K562 (cell line): ENCODE results near the gene RNF141. TPM values are rescaled to one million over a fixed set of nuclear protein-coding genes. Genes with fewer than 3 reads are reported as not detected.

Experiments used
- ATAC-seq: fragments of 200-7000 bp; cut with Tn5 transposase; 3 replicates; pipeline ENCODE4 v1.9.1; 2020; ENCODE audit warnings: moderate library complexity
- BruUV-seq: library from RNA; stranded (reverse); fragments of 400-500 nt; replicated peaks from 2 replicates; lab custom pipeline; 2021; lab: Mats Ljungman, UMichigan
- CTCF ChIA-PET: fragments of 300-600 bp; formaldehyde crosslinking; extraction: SDS; loops from one replicate; lab custom pipeline; 2021; ENCODE audit warnings: low intra/inter-chr PET ratio; lab: Yijun Ruan, JAX
- POLR2A ChIA-PET: fragments of 300-600, 350-650 bp; sonication (Branson Sonifier 250); formaldehyde crosslinking; extraction: SDS; loops from one replicate; lab custom pipeline; 2021; ENCODE audit warnings: antibody characterized with exemption, inconsistent platforms; lab: Yijun Ruan, JAX
- DNase-seq, 4 experiments: peaks; one replicate each; pipeline versions ENCODE4 v3.0.0 to v3.0.0-alpha.2; 2011 to 2018; ENCODE audit warnings: low spot score in 3 of 4, mixed read lengths in 3 of 4; ENCODE audit errors: extremely low read depth in 1 of 4
- FAIRE-seq: peaks from 2 replicates; lab custom pipeline; 2011; peaks lifted over from hg19 to GRCh38; lab: Jason Lieb, UNC
- H2AFZ ChIP-seq: 2 replicates; pipeline ENCODE4 v1.6.0; 2011; ENCODE audit warnings: low read depth, low read length, control low read depth, inconsistent platforms
- H3K27ac ChIP-seq: fragments of 200-600 bp; 3 replicates; pipeline ENCODE4 v1.8.0; 2011; ENCODE audit warnings: low read depth, mild to moderate bottlenecking, control low read depth, inconsistent platforms, low read length, moderate library complexity, mixed read lengths; ENCODE audit errors: extremely low read depth
- H3K27me3 ChIP-seq, 2 experiments: fragments of 300-600 bp in 1 of 2; 2 replicates in 1 of 2; 3 replicates in 1 of 2; pipeline versions ENCODE4 v1.6.0 to v1.8.0; 2011; ENCODE audit warnings: inconsistent platforms in 2 of 2, low read length in 2 of 2, mild to moderate bottlenecking in 1 of 2, mixed read lengths in 1 of 2, moderate library complexity in 1 of 2; ENCODE audit not compliant: control insufficient read depth in 2 of 2, insufficient read depth in 2 of 2
- H3K36me3 ChIP-seq: fragments of 300-600 bp; 3 replicates; pipeline ENCODE4 v1.8.0; 2011; ENCODE audit warnings: mild to moderate bottlenecking, low read length, inconsistent platforms; ENCODE audit not compliant: control insufficient read depth, insufficient read depth
- H3K4me1 ChIP-seq, 2 experiments: fragments of 200-600 bp in 1 of 2; replicated peaks in 1 of 2; 2 replicates in 1 of 2; 3 replicates in 1 of 2; pipeline versions ENCODE4 v1.5.1 to v1.8.0; 2011; ENCODE audit warnings: inconsistent platforms in 2 of 2, low read length in 2 of 2, mild to moderate bottlenecking in 1 of 2, mixed read lengths in 1 of 2, moderate library complexity in 1 of 2; ENCODE audit not compliant: control insufficient read depth in 2 of 2, insufficient read depth in 2 of 2
- H3K4me2 ChIP-seq: 2 replicates; pipeline ENCODE4 v1.6.1; 2011; ENCODE audit warnings: low read length, control low read depth, inconsistent platforms, mixed read lengths; ENCODE audit not compliant: insufficient read depth
- H3K4me3 ChIP-seq: fragments of 200-600 bp; sonication (generic), shearing (Covaris generic); 2 replicates; pipeline ENCODE4 v1.5.1; 2016; ENCODE audit warnings: control low read depth, inconsistent platforms
- H3K79me2 ChIP-seq: fragments of 200-600 bp; 3 replicates; pipeline ENCODE4 v1.8.0; 2011; ENCODE audit warnings: low read length, inconsistent platforms; ENCODE audit not compliant: control insufficient read depth, insufficient read depth
- H3K9ac ChIP-seq, 2 experiments: 2 replicates each; pipeline versions ENCODE4 v1.6.0 to v1.6.1; 2011; ENCODE audit warnings: low read depth in 2 of 2, low read length in 2 of 2, control low read depth in 1 of 2, inconsistent platforms in 1 of 2, mild to moderate bottlenecking in 1 of 2, mixed read lengths in 1 of 2; ENCODE audit not compliant: insufficient read depth in 1 of 2
- H3K9me1 ChIP-seq: one replicate; pipeline ENCODE4 v1.6.0; 2011; ENCODE audit warnings: inconsistent platforms, mild to moderate bottlenecking, low read length, moderate library complexity; ENCODE audit not compliant: control insufficient read depth, insufficient read depth
- H3K9me3 ChIP-seq: replicated peaks from 2 replicates; pipeline ENCODE4 v1.5.1; 2011; ENCODE audit warnings: low read depth, low read length, inconsistent platforms; ENCODE audit not compliant: control insufficient read depth, insufficient read depth
- H4K20me1 ChIP-seq: replicated peaks from 2 replicates; pipeline ENCODE4 v1.6.1; 2011; ENCODE audit warnings: low read length, inconsistent platforms, mixed read lengths; ENCODE audit not compliant: control insufficient read depth, insufficient read depth
- HDAC8 ChIP-seq: fragments of 450-650 bp; IDR thresholded peaks from 2 replicates; pipeline ENCODE4 v1.6.1; 2016; ENCODE audit warnings: mild to moderate bottlenecking, missing genetic modification characterization, moderate library complexity, missing compliant biosample characterization
- KLF16 ChIP-seq: IDR thresholded peaks from 2 replicates; pipeline ENCODE4 v1.6.1; 2016; ENCODE audit warnings: antibody characterized with exemption
- SPI1 ChIP-seq: IDR thresholded peaks from 2 replicates; pipeline ENCODE4 v1.6.1; 2011; ENCODE audit warnings: low read depth, low read length, control low read depth, borderline replicate concordance
- ZNF121 ChIP-seq: sonication (generic); formaldehyde crosslinking; conservative IDR thresholded peaks from 2 replicates; pipeline ENCODE4 v1.8.0; 2022; ENCODE audit warnings: missing genetic modification reagents
- ZNF316 ChIP-seq: fragments of 450-650 bp; IDR thresholded peaks from 2 replicates; pipeline ENCODE4 v1.6.1; 2016
- ZNF778 ChIP-seq: fragments of 450-650 bp; formaldehyde crosslinking; IDR thresholded peaks from 2 replicates; pipeline ENCODE4 v1.4.0; 2020; ENCODE audit warnings: mild to moderate bottlenecking, moderate library complexity
- WGBS: fragments of 100-300 bp; shearing (Covaris generic); methylation state at CpG from one replicate; pipeline ENCODE4 v1.1.6; 2016; ENCODE audit warnings: low coverage, mixed read lengths; ENCODE audit not compliant: insufficient coverage; ENCODE audit errors: missing lambda C conversion rate; 5-methylcytosine and 5-hydroxymethylcytosine counted together
- in situ Hi-C: fragments of 300-500 bp; cut with MboI; formaldehyde crosslinking; loops from 4 replicates; pipeline ENCODE4 v1.15.0; 2018; ENCODE audit warnings: inconsistent platforms, mixed read lengths
- intact Hi-C: fragments of 100-400 bp; cut with micrococcal nuclease; formaldehyde crosslinking; loops from 2 replicates; pipeline ENCODE4 v1.14.2; 2022
- polyA plus RNA-seq, 8 experiments: library from polyadenylated mRNA; depleted of rRNA in 4 of 8; stranded (reverse) in 5 of 8; unstranded in 3 of 8; fragments of >200 nt; fragmentation: Nextera tagmentation in 2 of 8; fragmentation: Illumina TruSeq in 1 of 8; extraction: Ambion mirVana in 2 of 8; extraction: Trizol in 1 of 8; gene quantifications; 2 replicates each; pipeline versions ENCODE4 v1.2.1 to v1.2.3, GENCODE V29; 2011 to 2014; ENCODE audit warnings: inconsistent platforms in 1 of 8, missing spikeins in 1 of 8
- total RNA-seq, 7 experiments: library from RNA; depleted of rRNA in 6 of 7; stranded (reverse); fragments of >200 nt in 6 of 7; fragmentation: Illumina TruSeq in 2 of 7; extraction: Trizol in 2 of 7; gene quantifications; 2 replicates each; pipeline versions ENCODE4 v1.2.1 to v1.2.3, GENCODE V29; 2011 to 2021; ENCODE audit warnings: low replicate concordance in 1 of 7
- TF ChIP-seq, protein P1 (sequence below): fragments of 450-650 bp; formaldehyde crosslinking; IDR thresholded peaks from 2 replicates; pipeline ENCODE4 v1.4.0; 2020; ENCODE audit warnings: mild to moderate bottlenecking, moderate library complexity
- TF ChIP-seq, protein P2 (sequence below): sonication (generic); formaldehyde crosslinking; IDR thresholded peaks from 2 replicates; pipeline ENCODE4 v1.5.0; 2020; ENCODE audit warnings: missing genetic modification reagents
- TF ChIP-seq, protein P3 (sequence below): fragments of 450-650 bp; IDR thresholded peaks from 2 replicates; pipeline ENCODE4 v1.6.1; 2016; ENCODE audit warnings: low read depth, mild to moderate bottlenecking, moderate library complexity

The RNF141 gene
- total and polyA plus RNA-seq, 9 of the 15 experiments (the other 6 are each of a cell fraction or from before 2014, with no cell fraction given) = 9.7 to 51.9 (median 18.9) TPM

DNA sequence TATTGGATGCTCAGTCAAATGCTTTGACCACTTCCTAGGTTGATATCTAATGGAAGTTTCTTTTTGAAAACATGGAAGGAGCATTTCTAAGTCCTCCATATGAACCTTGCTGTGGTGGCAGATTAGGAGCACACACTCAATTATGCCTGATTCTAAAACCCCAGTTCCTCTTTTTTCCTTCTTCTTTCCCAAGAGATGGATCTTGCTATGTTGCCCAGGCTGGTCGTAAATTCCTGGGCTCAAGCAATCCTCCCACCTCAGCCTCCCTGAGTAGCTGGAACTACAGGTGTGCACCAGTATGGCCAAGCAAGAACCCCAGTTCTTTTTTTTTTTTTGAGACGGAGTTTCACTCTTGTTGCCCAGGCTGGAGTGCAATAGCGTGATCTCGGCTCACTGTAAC is 24.5 kb upstream of the RNF141 start:
- no peaks in the 10 kb centered on the region for H4K20me1 ChIP-seq
- H3K27me3 ChIP-seq = no peaks in the 10 kb centered on the region
- H3K4me3 ChIP-seq = no peak overlapping the region
- in situ Hi-C loops = no loop called here
- H3K27ac ChIP-seq = no peak overlapping the region
- no peak overlapping the region for H3K9ac ChIP-seq
- intact Hi-C loops = loop anchor here (2.0 kb wide), 1 partner anchor 159 kb away; no protein-coding TSS in a partner anchor
- DNase-seq = no peak
- H3K79me2 ChIP-seq = no peaks in the 10 kb centered on the region
- no peaks in the 10 kb centered on the region for H3K9me3 ChIP-seq
- H3K9me1 ChIP-seq = no peaks in the 10 kb centered on the region
- no peak for ATAC-seq
- no peak overlapping the region for H3K4me2 ChIP-seq
- no peak for FAIRE-seq
- ChIA-PET CTCF (interaction anchor here (0.7 to 2.1 kb wide), 3 partner anchors 88 to 171 kb away, joined by 3 to 11 read pairs (median 3); no protein-coding TSS in a partner anchor), POLR2A (interaction anchor here (1.1 to 1.4 kb wide), 4 partner anchors 14 to 26 kb away, joined by 3 to 4 read pairs (median 4); no protein-coding TSS in a partner anchor)
- peaks cover 0 to 6% of the 10 kb centered on the region in 2 experiments; a peak in 2 of 5 replicates for H3K4me1 ChIP-seq
- BruUV-seq = no TSS peak
- no peaks in the 10 kb centered on the region for H3K36me3 ChIP-seq
- TF ChIP-seq, protein P1, sequence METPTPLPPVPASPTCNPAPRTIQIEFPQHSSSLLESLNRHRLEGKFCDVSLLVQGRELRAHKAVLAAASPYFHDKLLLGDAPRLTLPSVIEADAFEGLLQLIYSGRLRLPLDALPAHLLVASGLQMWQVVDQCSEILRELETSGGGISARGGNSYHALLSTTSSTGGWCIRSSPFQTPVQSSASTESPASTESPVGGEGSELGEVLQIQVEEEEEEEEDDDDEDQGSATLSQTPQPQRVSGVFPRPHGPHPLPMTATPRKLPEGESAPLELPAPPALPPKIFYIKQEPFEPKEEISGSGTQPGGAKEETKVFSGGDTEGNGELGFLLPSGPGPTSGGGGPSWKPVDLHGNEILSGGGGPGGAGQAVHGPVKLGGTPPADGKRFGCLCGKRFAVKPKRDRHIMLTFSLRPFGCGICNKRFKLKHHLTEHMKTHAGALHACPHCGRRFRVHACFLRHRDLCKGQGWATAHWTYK = no peak
- peak; percentile 83 for TF ChIP-seq ZNF121 (CRISPR knock-in tag)
- TF ChIP-seq HDAC8 (tag) = no peak
- no peak for TF ChIP-seq ZNF316
- TF ChIP-seq, protein P2, sequence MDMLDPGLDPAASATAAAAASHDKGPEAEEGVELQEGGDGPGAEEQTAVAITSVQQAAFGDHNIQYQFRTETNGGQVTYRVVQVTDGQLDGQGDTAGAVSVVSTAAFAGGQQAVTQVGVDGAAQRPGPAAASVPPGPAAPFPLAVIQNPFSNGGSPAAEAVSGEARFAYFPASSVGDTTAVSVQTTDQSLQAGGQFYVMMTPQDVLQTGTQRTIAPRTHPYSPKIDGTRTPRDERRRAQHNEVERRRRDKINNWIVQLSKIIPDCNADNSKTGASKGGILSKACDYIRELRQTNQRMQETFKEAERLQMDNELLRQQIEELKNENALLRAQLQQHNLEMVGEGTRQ = no peak
- TF ChIP-seq, protein P3, sequence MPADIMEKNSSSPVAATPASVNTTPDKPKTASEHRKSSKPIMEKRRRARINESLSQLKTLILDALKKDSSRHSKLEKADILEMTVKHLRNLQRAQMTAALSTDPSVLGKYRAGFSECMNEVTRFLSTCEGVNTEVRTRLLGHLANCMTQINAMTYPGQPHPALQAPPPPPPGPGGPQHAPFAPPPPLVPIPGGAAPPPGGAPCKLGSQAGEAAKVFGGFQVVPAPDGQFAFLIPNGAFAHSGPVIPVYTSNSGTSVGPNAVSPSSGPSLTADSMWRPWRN = no peak
- no peak for TF ChIP-seq ZNF778 (CRISPR knock-in tag)
- TF ChIP-seq SPI1 = peak; percentile 92
- no peak for TF ChIP-seq KLF16
- no peak overlapping the region for H2AFZ ChIP-seq
- WGBS = 14% methylated on average over 1 of the region's 4 CpGs
